HG03039 (cell line): ENCODE measurements around the gene TOGARAM1.

Experiments used
- ATAC-seq: cut with Tn5 transposase; IDR thresholded peaks from one replicate; pipeline ENCODE4 v1.9.1; 2021; ENCODE audit warnings: mild to moderate bottlenecking, moderate library complexity; ENCODE audit not compliant: unreplicated experiment

TOGARAM1 gene

DNA sequence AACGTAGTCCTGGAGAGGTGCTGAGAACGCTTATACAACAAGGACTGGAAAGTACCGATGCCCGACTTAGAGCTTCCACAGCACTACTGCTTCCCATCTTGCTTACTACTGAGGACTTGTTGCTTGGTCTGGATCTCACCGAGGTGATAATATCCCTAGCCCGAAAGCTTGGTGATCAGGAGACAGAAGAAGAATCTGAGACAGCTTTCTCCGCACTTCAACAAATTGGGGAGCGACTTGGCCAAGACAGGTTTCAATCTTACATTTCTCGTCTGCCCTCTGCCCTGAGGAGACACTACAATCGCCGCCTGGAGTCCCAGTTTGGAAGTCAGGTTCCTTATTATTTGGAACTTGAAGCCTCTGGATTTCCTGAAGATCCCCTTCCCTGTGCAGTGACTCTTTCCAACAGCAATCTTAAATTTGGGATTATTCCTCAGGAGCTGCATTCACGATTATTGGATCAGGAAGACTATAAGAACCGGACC lies 1.1 kb downstream of the TOGARAM1 start:
- no peak for ATAC-seq

DNA sequence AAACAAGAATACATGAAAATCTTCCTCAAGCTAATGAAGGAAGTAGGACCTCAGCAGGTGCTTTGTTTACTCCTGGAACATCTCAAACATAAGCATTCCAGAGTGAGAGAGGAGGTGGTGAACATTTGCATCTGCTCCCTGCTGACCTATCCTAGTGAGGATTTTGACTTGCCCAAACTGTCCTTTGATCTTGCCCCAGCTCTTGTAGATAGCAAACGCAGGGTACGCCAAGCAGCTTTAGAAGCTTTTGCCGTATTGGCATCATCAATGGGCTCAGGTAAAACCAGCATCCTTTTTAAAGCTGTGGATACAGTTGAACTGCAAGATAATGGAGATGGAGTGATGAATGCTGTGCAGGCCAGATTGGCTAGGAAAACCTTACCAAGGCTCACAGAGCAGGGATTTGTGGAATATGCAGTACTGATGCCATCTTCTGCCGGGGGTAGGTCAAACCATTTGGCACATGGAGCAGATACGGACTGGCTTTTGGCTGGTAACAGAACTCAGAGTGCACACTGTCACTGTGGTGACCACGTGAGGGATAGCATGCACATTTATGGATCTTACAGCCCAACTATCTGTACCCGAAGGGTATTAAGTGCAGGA lies 1.9 kb downstream of the TOGARAM1 start:
- no peak for ATAC-seq

DNA sequence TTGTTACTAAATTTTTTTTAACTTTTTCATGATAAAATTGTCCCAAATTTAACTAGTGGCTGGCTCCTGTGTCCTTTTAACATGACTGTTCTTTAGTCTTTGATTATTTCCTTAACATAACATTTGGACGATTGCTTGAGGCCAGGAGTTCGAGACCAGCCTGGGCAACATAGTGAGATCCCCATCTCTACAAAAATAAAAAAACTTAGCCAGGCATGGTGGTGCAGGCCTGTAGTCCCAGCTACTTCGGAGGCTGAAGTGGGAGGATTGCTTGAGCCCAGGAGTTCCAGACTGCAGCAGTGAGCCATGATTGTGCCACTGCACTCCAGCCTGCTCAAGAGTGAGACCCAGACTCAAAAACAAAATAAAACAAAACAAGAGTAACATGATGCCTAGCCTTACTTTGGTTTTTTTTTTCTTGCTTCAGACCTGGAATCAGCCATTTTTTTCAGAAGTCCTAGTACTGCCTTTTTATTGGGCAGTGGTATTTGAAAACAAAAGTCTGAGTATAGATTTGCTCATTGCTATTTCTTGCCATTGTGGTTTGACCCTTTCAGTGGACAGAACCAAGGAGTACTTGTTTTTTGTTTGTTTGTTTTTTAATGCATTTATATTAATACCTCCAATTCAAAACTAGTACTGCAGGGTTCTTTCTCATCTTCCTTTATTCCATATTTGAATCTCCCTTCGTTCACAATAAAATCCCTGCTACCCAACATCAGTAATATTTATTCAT lies 4.8 kb downstream of the TOGARAM1 start:
- no peak for ATAC-seq

DNA sequence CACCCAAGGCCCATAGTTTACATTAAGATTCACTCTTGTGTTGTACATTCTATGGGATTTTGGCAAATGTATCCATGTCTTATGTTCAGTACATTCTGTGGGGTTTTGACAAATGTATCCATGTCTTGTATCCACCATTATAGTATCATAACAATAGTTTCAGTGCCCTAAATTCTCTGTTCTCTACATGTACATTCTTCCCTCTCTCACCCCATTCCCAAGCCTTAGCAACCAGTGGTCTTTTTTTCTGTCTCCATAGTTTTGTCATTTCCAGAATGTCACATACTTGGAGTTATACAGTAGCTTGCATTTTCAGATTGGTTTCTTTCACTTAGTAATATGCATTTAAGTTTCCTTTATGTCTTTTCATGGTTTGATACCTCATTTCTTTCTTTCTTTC lies 6.7 kb downstream of the TOGARAM1 start:
- no peak for ATAC-seq

DNA sequence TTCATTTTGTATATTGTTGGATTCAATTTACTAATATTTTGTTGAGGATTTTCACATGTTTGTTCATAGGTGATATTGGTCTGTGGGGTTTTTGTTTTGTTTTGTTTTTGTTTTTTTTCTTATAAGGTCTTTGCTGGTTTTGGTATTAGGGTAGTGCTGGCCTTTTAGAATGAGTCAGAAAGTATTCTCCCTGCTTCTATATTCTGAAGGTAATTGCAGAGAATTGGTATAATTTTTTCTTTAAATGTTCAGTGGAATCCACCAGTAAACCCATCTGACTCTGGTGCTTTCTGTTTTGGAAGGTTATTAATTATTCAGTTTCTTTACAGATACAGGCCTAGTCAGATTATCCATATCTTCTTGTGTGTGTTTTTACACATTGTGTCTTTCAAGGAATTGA lies 8.9 kb downstream of the TOGARAM1 start:
- peak; percentile 47 for ATAC-seq

DNA sequence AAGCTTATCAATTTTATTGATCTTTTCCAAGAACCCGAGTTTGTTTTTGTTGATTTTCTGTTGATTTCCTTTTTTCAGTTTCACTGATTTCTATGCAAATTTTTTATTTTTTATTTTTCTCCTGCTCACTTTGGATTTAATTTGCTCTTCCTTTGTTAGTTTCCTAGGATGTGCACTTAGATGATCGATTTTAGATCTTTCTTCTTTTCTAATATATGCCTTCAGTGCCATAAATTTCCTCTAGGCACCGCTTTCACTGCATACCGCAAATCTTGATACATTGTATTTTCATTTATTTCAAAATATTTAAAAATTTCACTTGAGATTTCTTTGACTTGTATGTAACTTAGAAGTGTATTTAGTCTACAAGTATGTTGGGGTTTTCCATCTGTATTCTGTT lies 9.5 kb downstream of the TOGARAM1 start:
- no peak for ATAC-seq

GRCh38 chr14:44979273-44979672 lies 17.3 kb downstream of the TOGARAM1 start:
- no peak for ATAC-seq

GRCh38 chr14:44979740-44980356 lies 17.9 kb downstream of the TOGARAM1 start:
- no peak for ATAC-seq

GRCh38 chr14:44981198-44981597 lies 19.2 kb downstream of the TOGARAM1 start:
- no peak for ATAC-seq

DNA sequence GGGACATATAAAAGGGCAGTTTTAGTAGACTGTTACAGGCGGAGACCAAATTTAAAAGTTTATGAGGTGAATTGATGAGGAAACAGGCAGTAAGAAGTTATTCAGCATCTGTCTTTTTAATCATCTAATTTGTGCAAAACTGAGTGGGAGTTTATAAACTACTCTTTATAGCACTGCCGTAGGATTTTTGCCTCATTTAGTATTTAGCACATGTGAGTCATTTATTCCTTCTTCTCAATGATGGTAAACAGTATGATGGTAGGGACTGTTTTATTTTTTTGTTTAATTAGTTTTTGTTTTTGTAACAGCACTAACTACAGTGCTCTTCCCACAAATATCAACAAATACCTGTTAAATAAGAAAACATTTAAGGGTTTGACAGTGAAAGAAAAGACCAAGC lies 20.6 kb downstream of the TOGARAM1 start:
- no peak for ATAC-seq

- ATAC-seq: no peak
Measured at GRCh38 chr14:44988694-44989093, 26.7 kb downstream of the TOGARAM1 start.

DNA sequence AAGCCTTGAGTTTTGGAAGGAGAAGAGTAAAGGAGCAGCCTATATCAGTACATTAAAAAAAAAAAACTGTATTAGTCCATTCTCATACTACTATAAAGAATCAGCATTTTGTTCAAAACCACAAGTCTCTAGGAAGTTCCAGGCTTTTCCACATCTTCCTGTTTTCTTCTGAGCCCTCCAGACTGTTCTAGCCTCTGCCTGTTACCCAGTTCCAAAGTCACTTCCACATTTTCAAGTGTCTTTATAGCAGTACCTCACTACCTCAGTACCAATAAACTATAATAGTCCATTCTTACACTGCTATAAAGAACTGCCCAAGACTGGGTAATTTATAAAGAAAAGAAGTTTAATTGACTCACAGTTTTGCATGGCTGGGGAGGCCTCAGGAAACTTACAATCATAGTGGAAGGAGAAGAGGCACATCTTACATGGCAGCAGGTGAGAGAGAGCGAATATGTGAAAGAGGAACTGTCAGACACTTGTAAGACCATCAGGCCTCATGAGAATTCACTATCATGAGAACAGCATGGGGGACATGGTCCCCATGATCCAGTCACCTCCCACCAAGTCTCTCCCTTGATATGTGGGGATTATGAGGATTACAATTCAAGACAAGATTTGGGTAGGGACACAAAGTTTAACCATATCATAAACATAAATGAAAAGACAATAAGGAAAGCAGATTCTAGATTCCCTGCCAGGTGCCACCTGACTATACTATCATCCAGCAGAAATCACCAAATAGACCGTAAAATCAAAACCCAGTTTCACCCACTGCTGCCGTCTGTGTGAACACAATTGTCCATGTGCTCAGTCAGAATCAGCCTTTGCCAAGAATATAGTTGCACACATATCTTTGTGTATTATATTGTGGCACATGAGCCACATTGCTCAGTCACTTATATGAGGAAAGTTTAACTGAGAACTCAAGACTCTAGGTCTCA lies 27.8 kb downstream of the TOGARAM1 start:
- ATAC-seq: no peak

DNA sequence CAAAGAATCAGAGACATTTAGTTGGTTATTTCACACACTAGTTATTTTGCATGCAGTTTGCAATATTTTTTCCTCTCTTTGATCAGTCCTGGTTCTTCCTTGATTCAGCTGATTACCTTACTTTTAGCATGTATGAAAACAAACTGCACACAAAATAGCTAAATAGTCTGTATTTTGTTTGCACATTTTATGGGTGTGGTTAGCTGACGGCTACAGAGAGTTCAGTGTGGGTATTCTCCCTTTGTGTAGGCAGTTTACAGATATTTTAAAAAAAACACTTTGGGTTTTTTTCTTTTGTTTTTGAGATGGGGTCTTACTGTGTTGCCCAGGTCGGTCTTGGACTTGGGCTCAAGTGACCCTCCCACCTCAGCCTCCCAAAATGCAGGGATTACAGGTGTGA lies 28.5 kb downstream of the TOGARAM1 start:
- ATAC-seq: no peak

DNA sequence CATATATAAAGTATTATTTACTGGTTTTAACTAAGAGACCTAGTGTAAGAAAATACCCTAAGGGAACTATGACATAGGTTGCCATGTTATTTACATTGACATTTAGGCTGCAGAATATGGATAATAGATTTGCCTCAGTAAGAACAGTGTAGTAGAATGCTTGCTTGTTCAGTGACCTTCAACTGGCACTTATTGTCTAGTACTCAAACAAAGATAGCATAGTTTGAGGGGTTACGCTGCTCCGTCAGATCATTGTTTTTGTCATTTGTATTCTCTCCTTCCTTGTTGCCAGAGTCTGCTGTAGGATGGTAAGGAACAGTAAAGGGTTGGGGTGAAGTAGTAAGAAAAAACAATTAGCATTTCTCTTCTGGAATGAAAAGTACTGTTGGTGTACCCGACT lies 33.2 kb downstream of the TOGARAM1 start:
- ATAC-seq: no peak

DNA sequence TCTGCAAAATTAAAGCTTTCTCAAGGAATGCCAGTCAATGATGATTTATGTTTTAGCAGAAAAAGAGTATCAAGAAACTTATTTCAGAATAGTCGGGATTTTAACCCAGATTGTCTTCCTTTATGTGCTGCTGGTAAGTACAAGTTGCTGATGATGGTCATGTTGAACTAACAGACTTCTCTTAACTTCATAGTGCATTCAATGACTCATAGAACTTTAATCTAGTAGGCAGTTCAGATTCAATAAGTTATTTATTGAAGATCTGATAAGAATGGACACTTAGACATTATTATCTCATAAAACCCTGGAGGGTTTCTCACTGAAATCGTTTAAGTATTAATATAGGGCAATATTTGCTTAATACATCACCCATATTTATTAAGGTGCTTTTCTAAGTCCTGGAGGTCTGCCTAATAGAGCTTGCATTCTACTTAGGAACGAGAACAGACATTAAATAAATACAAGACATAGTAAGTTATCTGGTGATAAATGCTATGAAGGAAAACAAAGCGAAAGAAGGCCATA lies 33.8 kb downstream of the TOGARAM1 start:
- ATAC-seq: no peak

DNA sequence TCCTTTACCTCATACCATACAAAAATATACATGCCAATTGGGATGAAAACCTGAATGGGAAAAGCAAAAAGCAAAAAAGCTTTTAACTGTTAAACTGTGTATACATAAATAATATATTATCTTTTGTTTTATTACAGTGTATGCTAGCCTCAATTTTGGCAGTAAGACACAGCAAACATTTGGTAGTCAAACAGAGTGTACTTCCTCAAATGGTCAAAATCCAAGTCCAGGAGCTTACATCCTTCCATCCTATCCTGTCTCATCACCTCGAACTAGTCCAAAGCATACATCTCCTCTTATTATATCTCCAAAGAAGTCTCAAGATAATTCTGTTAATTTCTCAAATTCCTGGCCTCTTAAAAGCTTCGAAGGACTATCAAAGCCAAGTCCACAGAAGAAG lies 41.9 kb downstream of the TOGARAM1 start:
- ATAC-seq: no peak

- ATAC-seq: no peak
Measured at GRCh38 chr14:45015133-45015532, 53.1 kb downstream of the TOGARAM1 start.

GRCh38 chr14:45028107-45028626 lies 66.2 kb downstream of the TOGARAM1 start:
- no peak for ATAC-seq

DNA sequence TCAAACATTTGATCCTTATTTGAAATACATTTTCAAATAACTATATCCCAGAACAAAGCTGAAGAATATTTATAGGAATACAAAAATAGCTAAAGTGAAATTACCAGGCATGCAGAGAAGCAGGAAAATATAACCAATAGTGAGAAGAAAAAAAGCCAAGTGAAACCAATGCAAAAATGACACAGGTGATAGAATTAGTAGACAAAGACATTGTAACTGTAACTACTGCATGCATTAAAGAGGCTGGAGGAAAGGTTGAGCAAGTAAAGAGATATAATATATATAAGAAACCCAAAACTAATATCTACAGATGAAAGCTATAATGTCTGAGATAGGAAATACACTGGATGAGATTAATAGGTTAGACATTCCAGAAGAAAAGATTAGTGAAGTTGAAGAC lies 72.7 kb downstream of the TOGARAM1 start:
- ATAC-seq: no peak

GRCh38 chr14:45038256-45038655 lies 76.3 kb downstream of the TOGARAM1 start:
- ATAC-seq: no peak

DNA sequence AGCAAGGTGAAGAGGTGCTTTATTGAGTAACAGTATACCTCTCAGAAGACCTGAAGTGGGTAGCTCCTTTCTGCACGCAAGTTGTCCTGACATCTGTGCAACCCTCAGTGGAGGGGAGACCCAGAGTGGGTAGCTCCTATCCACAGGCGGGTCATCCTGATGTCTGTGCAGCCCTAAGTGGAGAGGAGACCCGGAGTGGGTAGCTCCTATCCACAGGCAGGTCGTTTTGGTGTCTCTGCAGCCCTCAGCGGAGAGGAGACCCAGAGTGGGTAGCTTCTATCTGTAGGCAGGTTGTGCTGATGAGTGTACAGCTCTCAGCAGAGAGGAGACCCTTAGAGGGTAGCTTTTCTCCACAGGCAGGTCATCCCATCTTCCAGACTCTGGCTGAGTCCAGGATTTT lies 76.9 kb downstream of the TOGARAM1 start:
- no peak for ATAC-seq
